Activated T-cell treated with anti-CD3 and anti-CD28 coated beads for 48 hours (primary cell): ENCODE results near the gene MUC22.
A peak's percentile ranks its signal among the peaks of the same experiment; 100 is the strongest.

Experiments
- DNase-seq: peaks from one replicate; pipeline ENCODE4 v3.0.0-alpha.2; 2020; ENCODE audit warnings: low read depth

Gene MUC22

GRCh38 chr6:31079656-31080261, 69.5 kb downstream of the MUC22 start:
- DNase-seq: peak; percentile 54

GRCh38 chr6:31081872-31082271, 71.6 kb downstream of the MUC22 start:
- DNase-seq: no peak

- peak; percentile 35 for DNase-seq
Observed at GRCh38 chr6:31083742-31084354, 73.6 kb downstream of the MUC22 start.
